Stimulated activated CD4-positive, alpha-beta T cell treated with anti-CD3 and anti-CD28 coated beads, Interleukin-2, amount 100 ng/mL, for 4 hours (primary cell): ENCODE measurements around the gene CLDN20.
"Not testable (repeated sequence)": the region's sequence is repeated elsewhere in the genome, so short reads cannot be mapped to it uniquely, and the experiment has no call there.

Experiments used
- DNase-seq: peaks from one replicate; pipeline ENCODE4 v3.0.0-alpha.2; 2020; ENCODE audit warnings: low read depth

CLDN20 gene

DNA sequence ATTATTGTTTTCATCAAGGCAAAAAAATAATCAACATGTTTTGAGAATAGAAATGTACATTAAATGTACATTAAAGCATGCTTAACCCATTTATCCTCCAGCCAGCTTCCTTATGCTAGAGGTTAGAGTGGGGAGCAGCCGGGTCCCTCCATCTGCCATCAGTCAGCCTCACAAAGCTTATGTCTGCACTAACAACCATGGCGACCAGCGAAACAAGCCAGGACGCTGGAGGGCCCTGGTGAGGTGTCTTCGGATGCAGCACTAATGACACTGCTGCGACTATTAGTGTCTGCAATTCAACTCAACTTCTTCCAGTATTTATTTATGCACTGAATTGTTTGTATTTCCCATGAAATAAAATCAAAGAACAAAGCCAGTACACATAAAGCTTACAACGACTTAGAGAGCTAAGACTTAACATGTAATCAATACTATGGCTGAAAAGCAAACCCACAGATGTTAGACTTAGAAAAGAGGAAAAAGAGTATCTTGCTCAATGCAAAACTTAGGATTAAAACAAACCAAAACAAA, 6.8 kb downstream of the CLDN20 start:
- no peak for DNase-seq

DNA sequence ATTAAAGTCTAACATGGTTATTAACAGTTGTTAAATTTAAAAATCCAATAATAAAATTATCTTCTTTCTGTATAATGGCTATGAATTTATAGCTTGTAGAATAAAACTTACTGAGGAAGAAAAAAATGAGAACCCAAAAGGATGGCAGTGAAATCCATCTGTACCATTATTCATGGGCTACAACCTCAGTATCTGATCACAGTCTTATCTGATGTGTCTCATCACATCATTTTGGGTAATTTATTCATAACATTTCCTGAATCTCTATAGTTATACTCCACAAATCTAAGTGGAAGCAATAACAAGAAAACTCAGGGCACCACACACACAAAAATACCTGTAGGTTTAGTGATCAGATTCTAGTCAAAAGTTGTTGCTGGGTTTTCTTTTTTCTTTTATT, 7.3 kb downstream of the CLDN20 start:
- DNase-seq, result no peak

DNA sequence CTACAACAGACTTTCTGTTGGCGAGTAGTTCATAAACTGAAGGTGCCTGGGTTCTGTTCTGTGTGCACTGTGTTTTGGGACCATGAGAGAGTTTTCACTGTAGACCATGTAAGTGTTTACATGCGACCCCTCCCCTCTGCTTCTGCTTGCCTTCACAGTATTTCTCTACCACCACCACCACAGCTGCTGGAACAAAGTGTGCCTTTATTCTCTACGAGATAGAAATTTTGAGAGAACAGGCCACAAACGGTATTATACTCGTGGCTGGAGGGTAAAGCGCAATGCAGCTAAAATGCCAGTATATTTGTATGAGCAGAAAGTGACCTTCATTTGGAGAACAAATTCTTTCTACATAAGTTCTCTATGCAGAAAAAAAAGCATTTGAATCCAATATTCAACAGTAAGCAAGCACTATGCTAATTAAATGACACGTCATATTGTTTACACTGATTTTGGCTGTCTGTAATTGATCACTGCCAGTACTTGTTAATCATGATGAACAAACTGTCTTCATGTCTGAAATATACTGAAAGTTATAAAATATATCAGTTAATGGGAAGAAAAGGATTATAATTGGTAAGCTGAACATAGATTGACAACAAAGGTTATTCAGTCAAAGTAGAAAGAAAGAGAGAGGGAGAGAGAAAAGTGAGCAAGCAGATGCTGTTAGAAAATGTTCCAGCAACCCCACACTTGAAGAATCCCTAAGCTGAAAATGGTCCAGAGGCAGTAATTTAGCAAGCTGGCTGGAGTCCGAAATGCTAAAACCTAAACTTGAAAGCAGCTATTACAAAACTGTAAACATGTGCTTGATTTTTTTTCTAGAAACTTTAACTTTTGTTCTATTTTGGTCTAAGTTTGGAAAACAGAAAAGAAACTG, 8.8 kb downstream of the CLDN20 start:
- no peak for DNase-seq

DNA sequence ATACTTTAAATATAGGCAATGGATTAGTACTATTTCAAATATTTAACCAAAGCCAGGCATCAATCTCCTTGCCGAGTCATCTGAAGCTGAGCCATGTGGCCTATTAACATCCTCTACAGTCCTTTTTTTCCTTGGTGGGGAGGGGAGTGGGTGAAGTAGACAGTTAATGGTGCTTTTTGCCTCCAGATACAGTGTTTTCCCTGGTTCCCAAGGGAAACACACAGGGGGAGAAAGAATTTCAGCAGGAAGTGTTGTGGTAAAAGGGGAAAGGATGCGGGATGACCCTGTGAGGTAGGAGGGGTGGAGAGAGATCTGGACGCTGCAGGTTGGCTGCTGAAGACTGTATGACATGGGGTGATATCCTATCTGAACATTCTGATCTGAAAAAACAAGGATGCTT, 9.6 kb downstream of the CLDN20 start:
- no peak for DNase-seq

DNA sequence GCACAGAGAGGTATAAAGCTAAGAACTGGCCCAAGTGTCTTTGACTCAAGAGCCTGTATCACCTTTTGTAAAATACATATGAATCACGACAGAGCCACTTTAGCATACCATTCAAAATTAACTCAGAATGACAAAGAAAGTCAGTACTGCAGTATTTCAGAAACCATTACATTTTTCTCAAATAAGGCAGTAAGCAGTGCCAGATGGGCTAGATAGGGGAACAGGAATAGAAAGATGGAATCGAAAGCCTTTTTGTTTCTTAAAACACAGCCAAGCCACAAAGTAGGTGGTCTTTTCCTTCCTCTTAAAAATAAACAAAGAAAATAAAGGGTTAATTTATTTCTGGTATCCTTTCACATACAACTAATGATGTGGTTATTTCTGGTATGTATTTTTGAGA, 10.3 kb downstream of the CLDN20 start:
- DNase-seq, result no peak

DNA sequence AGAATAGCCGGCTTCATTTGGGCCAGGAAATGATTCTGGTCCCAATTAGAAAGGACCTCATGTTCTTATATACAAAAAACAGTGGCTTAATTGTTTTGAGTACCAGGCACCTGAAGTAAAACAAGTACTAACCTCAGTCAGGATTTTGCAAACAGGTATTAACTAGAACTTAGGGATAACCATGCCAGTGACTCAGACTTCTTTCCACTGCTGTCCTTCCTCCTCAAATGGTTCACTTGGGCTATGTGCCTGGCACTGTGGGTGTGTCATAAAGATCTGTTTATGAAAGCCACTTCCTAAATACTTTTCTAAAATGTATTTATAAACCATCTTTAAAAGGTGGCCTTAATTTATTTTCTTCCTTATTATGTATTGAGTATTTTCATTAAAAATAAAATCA, 10.7 kb downstream of the CLDN20 start:
- DNase-seq, result no peak

DNA sequence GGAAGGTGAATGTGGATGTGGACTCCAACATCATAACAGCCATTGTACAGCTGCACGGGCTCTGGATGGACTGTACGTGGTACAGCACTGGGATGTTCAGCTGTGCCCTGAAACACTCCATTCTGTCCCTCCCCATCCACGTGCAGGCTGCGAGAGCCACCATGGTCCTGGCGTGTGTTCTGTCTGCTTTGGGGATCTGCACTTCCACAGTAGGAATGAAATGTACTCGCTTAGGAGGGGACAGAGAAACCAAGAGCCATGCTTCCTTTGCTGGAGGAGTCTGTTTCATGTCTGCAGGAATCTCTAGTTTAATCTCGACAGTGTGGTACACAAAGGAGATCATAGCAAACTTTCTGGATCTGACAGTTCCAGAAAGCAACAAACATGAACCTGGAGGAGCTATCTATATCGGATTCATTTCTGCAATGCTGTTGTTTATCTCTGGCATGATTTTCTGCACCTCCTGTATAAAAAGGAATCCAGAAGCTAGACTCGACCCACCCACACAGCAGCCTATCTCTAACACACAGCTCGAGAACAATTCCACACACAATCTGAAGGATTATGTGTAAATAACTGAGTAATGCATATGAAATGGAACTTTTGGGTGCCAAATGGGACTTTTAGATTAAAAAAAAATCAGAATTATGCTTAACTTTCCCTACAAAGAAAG, 12.1 kb downstream of the CLDN20 start:
- DNase-seq, result no peak

DNA sequence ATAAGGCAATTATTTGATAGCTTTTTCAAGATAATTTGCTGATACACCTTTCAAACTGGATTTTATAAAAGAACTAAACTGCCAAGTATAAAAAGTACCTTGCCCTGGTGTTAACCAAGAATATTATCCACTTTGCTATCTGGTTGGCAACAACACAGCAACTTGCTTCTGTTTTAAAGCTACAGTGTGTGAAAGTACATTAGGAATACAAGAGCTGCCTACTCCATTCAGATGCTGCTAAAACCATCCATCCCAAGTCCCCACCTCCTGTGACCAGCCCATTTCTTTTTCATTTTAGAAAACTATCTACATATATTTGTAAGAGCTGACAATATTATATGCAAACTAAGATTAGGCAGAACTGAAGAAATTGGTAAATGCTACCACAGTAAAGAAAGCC, 12.8 kb downstream of the CLDN20 start:
- no peak for DNase-seq

DNA sequence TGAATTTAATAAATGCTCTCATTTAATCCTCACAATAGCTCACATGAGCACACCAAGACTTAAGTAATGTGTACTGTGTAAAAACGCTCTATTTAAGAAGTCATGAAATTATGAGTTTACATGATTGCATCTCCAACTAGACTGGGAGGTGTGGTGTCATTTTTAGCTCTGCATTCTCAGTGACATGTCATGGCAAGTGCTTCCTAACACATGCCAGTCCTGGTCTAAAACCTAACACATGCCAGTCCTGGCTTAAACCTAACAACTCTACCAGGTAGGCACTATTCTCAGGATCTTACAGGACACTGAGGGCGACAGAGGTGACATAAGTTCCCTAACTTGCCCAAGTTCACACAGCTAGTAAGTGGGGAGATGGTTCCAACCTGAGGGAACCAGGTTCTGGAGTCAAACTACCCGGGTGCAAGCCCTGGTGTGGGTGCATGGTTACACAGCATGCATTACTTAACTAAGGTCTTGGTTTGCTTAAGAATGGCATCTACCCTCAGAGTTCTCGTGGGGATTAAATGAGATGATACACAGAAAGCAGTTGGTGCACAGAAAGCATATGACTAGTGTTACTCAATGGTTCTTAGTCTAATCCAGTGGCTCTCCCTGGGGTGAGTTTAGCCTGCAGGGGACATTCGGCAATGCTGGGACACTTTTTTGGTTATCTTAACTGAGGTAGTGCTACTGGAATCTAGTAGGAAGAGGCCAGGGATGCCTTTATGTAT, 14.7 kb downstream of the CLDN20 start:
- DNase-seq, result no peak

DNA sequence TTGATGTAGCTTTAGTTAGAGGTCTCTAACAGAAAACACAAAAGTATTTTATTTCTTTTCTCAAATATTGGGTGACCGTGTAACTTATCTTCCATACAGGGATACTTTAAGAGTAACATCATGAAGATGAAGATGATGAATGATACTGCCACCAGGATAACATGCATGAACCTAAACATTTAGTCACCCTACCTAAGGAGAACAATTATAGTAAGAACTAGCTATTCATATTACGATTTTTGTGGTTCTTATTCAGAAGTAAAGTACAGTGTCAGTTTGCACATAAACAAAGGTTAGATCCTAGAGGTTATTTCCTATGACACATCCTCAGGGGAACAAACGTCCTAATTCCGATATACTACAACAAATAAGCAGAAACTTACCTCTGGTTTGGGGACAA, 21.0 kb downstream of the CLDN20 start:
- no peak for DNase-seq

DNA sequence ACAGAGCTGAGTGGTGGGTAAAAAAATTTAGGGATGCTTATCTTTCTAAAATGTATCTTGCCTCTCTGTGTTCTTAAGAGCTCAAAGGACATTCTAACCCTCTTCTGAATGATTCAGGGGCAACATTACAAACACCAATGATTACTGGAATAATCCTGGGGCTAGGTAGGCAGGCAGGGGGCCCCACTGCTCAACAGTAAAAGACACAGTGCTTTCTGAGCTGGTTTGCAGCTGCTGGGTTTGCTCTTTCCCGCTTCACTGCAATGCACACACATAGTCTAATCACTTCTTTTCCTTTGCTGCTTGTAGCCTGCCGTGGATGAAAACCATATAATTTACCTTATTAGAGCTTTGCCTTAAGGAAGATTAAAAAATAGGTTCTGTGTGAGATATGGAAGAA, 23.9 kb downstream of the CLDN20 start:
- DNase-seq, result no peak

DNA sequence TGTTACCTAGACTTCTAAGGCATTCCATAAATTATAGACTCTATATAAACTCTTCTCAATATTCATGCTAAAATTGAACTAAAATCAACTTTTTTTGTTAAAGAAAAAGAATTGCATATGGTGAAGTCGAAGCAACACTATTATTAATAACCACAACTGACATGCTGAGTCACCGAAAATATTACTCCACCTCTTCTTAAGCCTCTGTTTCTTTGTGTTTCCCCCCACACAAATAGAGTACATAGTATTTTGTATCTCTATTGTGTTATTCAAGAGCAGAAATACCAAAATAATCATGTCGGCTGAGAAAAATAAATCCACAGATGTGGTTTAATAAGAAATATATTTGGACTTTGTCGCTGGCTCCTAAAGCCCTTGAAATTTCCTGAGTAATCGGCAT, 26.7 kb downstream of the CLDN20 start:
- DNase-seq, result no peak

DNA sequence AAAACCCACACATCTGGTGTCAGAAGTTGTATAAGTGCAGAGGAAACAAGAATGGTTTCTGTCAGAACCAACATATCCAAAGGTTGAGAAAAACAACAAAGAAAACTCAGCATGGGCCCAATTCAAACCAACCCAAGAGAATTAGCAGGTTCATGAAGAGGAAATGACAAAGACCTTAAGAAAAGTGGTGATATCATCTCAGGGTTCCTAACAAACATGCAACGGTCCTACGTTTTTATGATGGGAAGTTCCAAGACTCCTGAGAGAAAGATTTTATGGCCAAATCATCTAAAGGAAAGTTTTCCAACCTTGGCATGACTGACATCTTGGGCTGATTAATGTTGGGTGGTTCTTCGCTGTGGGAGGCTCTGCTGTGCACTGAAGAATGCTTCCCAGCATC, 27.5 kb downstream of the CLDN20 start:
- DNase-seq, result no peak

DNA sequence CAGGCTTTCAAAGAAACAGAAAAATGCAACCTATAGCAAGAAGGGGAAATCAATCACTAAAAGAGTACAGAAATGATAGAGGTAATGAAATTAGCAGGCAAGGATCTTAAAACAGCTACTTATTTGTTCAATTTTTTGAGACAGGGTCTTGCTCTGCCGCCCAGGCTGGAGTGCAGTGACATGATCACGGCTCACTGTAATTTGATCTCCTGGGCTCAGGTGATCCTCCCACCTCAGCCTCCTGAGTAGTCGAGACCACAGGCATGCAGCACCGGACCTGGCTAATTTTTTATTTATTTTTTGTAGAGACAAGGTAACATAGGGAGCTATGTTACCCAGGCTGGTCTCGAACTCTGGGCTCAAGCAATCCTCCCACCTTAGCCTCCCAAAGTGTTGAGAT, 28.9 kb downstream of the CLDN20 start:
- no peak for DNase-seq

DNA sequence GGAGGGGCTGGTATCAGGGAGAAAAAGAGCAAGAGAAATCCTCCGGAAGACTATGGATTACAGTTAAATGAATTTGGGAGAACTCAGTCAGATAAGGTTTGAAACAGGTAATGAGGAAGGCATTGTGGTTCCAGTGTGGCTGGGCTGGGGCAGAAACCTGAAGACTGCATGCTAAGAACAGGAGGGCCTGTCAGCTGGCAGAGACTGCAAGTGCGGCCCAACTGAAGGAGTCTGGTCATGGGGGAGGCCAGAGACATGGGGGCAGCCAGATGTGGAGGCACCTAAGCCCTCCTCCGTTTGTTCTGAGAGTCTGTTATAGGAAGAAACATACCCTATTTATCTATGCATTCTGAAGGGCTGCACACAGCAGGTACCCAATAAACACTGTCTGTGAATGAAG, 33.9 kb downstream of the CLDN20 start:
- DNase-seq, result no peak

DNA sequence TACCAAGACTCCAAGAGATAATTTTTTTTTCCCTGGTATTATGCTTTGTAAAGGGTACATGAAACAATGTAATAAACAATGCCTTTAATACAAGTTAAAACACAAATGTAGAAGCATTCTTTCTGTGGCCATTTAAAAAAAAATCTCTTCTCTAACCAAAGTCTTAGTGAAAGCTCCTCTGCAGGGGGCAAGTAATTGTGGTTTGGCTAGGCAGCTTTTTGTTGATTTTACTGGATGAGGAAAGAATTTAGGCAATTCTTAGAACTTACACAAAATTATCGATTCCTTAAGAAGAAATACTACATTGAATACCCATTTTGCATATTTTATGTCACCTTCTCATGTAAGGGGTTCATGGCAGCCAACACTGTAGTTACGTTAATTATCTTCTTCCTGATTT, 38.1 kb downstream of the CLDN20 start:
- no peak for DNase-seq

DNA sequence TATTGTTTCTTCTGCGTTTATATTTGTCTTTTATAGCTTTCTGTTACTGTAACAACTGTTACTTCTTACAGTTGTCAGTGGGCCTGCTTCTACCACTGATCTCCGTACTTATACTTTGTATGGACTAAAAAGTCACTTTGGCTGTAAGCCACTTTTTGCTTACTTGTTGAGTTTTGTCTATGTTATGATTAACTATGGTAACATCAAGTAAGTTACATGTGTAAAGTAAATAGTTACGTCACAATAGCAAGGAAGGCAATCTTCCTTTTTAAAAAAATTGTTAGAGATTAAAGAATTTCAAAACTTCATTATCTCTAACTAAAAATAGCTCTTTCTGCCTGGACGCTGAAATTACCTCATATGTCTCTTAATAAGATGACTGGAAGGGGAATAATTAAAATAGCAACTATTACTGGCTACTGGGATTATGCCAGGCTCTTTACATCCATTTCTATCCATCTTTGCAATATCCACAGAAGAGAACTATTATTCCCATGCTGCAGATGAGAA, 39.6 kb downstream of the CLDN20 start:
- no peak for DNase-seq

DNA sequence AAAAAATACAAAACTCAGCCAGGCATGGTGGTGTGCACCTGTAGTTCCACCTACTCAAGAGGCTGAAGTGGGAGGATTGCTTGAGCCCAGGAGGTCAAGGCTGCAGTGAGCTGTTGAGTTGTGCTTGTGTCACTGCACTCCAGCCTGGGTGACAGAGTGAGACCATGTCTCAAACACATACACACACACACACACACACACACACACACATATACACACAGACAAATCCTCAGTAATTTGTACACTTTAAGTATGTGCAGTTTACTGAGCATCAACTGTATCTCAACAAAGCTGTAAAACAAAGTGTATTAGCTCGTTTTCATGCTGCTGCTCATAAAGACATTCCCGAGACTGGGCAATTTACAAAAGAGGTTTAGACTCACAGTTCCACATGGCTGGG, 43.1 kb downstream of the CLDN20 start:
- no peak for DNase-seq

DNA sequence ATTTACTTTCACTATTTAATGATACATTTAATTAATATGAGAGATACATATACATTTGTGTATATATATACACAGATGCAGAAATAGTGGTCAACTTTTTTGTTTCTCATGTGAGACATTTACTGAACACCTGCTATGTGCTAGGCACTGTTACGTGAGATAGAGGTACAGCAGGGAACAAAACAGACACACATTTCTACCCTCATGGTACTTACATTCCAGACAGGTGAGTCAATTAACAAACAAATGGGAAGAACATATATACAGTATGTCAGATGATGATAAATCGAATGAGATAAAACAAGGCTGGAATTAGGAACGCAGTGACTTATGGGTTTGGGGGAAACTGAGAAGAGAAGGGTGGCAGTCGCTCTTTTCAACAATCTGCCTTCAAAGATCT, 45.3 kb downstream of the CLDN20 start:
- no peak for DNase-seq

DNA sequence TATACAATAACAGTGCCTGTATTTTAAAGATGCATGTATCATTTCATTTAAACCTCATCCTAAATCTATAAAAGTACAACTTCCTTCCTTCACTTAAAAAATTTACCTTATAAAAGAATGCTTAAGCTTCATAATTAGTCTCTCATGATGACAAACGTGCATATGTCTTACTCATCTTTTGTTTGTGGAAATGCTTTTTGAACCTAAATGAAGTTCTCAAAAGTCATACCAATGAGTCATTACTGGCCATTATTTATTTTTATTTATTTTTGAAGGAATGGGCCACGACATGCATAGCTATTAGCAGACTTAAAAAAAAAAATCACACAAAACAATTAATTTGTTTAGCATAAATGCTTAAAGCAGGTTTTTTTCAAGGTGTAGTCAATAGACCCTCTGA, 46.8 kb downstream of the CLDN20 start:
- DNase-seq, result no peak

DNA sequence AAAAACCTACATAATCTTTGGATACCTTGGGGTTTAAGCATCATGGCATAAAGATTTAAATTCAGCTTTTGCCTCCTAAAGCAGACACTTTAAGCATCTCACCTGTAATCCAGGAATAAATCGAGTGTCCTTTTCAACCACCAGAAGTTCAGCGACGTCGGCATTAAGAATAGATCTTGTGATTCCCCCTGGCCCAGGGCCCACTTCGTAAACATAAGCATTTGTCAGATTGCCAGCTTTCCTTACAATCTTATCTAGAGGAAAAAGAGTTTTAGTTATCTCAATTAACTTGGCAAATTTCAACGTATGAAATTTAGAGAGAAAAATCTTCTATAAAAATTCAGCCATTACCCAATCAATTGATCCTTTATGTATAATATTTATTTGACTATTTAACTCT, 47.3 kb downstream of the CLDN20 start:
- DNase-seq, result no peak

DNA sequence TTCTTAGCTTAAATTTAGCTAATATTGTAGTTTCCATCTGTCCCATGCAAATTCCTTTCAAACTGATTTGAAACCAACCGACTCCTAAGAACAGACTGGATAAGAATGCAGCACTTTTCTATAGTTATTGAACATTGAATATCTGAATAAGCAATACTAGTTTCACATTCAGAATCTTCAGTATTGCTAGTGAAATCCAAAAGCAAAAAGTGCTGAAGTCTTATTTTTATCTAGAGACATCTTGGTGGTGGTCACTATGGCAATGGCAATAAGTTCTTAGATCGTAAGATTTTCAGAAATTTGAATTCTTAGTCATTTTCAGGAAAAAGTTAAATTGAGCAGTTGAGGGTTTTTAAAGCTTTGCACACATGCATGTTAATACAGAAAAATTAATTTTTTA, 47.8 kb downstream of the CLDN20 start:
- no peak for DNase-seq

DNA sequence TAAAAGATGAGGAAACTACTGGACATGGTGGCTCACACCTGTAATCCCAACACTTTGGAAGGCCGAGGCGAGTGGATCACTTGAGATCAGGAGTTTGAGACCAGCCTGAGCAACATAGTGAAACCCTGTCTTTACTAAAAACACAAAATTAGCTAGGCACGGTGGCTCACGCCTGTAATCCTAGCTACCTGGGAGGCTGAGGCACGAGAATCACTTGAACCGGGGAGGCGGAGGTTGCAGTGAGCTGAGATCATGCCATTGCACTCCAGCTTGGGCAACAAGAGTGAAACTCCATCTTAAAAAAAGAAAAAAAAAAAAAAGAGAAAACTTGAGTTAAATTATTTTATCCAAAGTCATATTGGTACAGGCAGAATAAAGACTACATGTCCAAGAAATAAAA, 49.1 kb downstream of the CLDN20 start:
- DNase-seq, result not testable (repeated sequence)
